ENCODE measurements around the gene IRF2BP1. TPM values are rescaled to one million over a fixed set of nuclear protein-coding genes. Genes with fewer than 3 reads are reported as not detected.

The IRF2BP1 gene
- total and polyA plus RNA-seq, 2 of the 13 experiments (the other 11 are each of a cell fraction or from before 2014, with no cell fraction given) = 4.3 to 14.3 TPM

- TF ChIP-seq HMGXB4 (CRISPR knock-in tag; IDR thresholded peaks at IDR 0.05; ENCODE audit: borderline replicate concordance in 1 of 2, low read depth in 1 of 2) (peak in 1 of 2 experiments; percentile 66; a peak in 2 of 4 replicates), AHDC1 (CRISPR knock-in tag; IDR thresholded peaks at IDR 0.05; ENCODE audit: borderline replicate concordance) (0 out of 2 replicates have a peak, but pooled peaks have one; percentile 23), SNAPC4 (CRISPR knock-in tag; IDR thresholded peaks at IDR 0.05) (no peak), KLF11 (CRISPR knock-in tag; IDR thresholded peaks at IDR 0.05) (peak; percentile 89; the same call in 1 of the 2 replicates), EEA1 (CRISPR knock-in tag; IDR thresholded peaks at IDR 0.05; ENCODE audit: borderline replicate concordance) (no peak), CTCF (CRISPR knock-in tag; IDR thresholded peaks at IDR 0.05) (peak; percentile 25; the same call in 1 of the 2 replicates), HOXA3 (CRISPR knock-in tag; IDR thresholded peaks at IDR 0.05) (0 out of 2 replicates have a peak, but pooled peaks have one; percentile 10), CREBL2 (CRISPR knock-in tag; IDR thresholded peaks at IDR 0.05; ENCODE audit: borderline replicate concordance) (no peak), TAF1 (CRISPR knock-in tag; IDR thresholded peaks at IDR 0.05) (peak; percentile 54; the same call in 1 of the 2 replicates), PHF8 (CRISPR knock-in tag; IDR thresholded peaks at IDR 0.05) (peak; percentile 57), ZNF543 (CRISPR knock-in tag; IDR thresholded peaks at IDR 0.05) (peak; percentile 29; the same call in 1 of the 2 replicates), ZSCAN25 (CRISPR knock-in tag; IDR thresholded peaks at IDR 0.05) (0 out of 2 replicates have a peak, but pooled peaks have one; percentile 41)
Observed at GRCh38 chr19:45876411-45877197, 9.3 kb downstream of the IRF2BP1 start (continued).

All from HepG2 (cell line).